GM12892 (cell line): Measurements from ENCODE around the gene AGPAT2.

ENCODE experiments used
- DNase-seq: peaks from one replicate; pipeline ENCODE4 v3.0.0; 2011; ENCODE audit not compliant: insufficient read length
- FAIRE-seq: peaks from 2 replicates; lab custom pipeline; 2011; peaks lifted over from hg19 to GRCh38; lab: Jason Lieb, UNC
- POLR2A ChIP-seq: IDR thresholded peaks from 2 replicates; pipeline ENCODE4 v1.6.1; 2011; ENCODE audit warnings: low read depth, low read length, control low read depth
- POLR2AphosphoS5 ChIP-seq: IDR thresholded peaks from 2 replicates; pipeline ENCODE4 v1.6.1; 2011; ENCODE audit warnings: low read depth, low read length, control low read depth
- TAF1 ChIP-seq: IDR thresholded peaks from 2 replicates; pipeline ENCODE4 v1.6.1; 2011; ENCODE audit warnings: low read depth, mild to moderate bottlenecking, control low read depth, low read length, borderline replicate concordance

Gene AGPAT2

DNA sequence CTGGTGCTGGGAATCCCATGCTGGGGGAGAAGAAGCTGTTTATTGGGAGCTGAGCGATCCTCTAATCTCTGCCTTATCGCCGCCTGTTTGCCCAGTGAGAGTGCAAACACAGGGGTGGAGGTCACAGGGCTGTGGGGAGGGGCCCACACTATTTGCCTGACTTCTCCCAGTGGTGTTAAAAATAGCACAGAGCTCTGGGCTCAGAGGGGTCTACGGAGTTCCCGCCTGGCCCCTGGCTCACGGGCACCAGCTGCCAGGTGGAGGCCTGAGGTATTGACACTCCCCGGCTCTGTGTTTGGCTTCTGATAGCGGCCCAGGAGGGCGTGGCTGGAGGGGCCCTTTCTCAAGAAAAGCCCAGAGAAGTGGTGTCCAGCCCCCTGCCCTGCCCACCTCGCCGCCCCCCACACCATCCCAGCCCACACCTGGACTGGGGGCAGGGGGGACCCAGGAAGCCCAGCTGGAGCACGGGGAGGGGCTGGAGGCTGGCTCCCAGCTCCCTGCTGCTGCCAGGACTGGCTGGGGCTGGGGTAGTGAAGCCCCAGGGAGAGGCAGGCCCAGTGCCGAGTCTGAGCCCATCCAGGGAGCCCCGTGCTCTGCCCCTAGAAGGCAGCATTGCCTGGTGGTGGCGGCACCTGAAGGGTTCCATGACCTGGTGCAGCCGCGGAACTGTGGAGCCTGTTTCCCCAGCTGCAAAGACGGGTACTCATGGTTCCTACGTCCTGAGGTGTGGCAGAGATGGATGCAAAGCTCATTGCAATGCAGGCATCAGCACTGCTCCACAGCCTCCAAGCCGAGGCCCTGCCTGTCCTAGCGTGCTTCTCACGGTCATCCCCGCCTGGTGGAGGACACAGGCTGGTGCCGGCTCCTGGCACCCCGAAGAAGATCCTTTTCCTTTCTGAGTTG is 60.3 kb downstream of the AGPAT2 start:
- no peak for FAIRE-seq
- no peak for TF ChIP-seq POLR2AphosphoS5
- TF ChIP-seq TAF1, result no peak
- DNase-seq, result no peak

DNA sequence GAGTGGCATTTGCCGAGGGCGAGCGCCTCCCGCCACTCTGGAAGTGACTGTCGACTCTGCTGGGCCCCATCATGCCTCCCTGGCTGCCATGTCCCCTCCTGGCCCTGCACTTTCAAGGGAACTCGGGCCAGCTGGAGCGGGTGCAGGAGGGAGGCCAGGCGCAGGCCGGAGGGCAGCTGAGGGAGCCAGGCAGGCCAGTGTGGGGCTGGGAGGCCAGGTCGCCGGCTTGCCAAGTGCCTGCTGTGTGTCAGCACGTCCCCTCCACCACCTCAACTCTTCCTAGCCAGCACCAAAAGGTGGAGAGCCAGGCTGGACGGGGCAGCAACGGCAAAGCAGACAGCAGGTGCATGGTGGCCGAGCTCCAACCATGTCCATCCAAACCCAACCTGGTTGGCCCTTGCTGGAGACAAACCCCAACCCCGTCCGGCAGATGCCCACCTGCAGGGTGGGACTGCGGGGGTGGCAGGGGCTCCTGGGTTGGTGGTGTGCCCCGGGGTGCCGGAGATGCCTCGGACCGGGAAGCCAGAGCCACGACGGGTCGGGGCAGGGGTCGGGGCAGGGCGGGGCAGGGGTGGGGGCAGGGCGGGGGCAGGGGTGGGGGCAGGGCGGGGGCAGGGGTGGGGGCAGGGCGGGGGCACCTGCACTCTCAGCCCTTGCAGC is 61.1 kb downstream of the AGPAT2 start:
- DNase-seq (no peak), FAIRE-seq (no peak)
- TF ChIP-seq POLR2AphosphoS5, result no peak
- TF ChIP-seq POLR2A, result no peak
- TF ChIP-seq TAF1, result no peak

DNA sequence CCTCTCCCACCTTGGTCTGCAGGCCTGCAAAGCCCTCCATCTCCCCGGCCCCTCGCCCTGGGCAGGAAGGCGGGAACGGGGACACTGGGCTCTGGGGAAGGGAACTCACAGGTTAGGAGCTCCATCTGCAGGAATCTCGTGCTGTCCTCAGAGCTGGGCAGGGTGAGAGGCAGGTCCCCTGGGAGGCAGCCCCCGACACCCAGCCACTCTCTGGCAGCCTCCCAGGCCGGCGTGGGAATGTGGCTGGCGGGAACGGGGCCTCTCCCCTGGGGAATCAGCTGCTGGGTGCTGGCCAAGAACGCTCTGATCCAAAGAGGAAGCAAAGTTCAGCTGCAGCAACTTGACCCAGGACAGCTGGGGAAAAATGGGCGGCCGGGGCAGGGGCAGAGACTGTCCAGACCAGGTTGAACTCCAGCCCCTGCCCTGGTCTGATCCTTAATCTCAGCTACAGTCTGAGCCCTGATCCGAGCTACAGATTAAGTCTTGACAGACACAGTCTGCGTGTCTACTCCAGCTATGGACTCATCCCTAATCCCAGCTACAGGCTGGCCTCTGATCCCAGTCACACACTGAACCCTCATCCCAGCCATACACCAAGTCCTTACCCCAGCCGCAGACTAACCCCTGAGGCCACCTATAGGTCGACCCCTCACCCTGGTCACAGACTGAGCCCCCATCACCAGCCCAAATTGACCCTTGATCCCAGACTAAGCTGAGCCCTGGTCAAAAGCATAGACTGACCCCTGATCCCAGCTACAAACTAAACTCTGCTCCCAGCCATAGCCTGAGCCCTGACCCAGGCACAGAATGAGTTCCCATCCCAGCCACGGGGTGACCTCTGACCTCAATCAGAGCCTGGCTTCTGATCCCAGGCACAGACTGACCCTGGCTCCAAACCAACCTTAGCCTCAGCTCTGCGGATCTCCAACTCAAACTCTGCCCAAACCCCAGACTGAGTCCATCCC is 61.9 kb downstream of the AGPAT2 start:
- DNase-seq, result no peak
- no peak for FAIRE-seq
- TF ChIP-seq POLR2A (no peak), TAF1 (no peak), POLR2AphosphoS5 (no peak)

DNA sequence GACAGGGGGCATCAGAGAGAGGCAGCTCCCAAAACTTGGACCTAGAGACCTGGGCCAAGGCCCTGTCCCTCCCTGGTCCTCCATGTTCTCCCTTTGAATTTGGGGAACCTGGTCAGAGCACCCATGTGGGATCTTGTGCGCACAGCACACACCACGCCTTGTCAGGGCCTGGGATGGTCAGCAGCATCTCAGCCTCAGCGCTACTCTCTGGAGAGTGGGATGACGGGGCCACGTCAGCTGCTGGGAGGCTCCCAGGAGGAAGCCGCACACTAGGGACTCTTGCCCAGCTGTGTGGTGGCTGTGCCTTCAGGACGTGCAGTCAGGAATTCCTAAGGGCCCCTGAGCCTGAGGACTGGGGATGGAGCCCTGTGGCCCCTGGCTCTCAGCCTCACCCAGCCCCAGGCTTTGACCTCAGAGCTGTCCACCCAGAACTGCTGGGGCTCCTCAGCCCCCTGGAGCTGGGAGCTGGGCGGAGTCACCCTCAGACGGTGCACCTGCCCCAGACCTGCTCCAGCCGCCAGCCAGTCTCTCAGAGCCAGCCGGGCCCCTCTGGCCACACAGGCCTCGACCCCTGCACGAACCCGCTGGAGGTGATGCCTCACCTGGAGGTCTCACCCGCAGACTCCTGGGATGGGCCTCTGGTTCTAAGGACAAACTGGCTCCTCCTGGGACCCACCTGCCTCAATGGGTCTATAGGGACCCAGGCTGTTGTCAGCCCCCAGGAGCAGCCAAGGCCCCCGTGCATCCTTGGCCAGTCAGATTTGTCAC is 62.9 kb downstream of the AGPAT2 start:
- no peak for FAIRE-seq
- TF ChIP-seq POLR2A (no peak), TAF1 (no peak), POLR2AphosphoS5 (no peak)
- no peak for DNase-seq

DNA sequence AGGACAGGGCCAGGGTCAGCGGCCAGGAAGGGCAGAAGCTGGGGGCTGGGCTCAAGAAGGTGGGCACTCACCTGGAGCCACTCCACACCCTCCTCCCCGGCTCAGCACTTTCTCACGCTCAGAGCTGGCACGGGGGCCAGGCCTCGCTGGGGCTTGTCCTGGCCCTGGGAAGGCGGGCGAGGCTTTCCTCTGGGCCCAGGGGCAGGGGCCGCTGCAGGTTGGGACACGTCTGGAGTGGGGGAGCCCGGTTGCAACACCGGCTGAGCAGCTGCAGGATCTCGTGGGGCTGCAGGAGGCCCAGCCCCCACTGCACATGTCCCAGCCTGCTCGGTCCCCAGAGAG is 63.4 kb downstream of the AGPAT2 start:
- TF ChIP-seq TAF1 (no peak), POLR2AphosphoS5 (no peak), POLR2A (no peak)
- DNase-seq (no peak), FAIRE-seq (no peak)
